Heart left ventricle (tissue), 13 donors: Measurements from ENCODE around the gene CENPK.

Experiments
- POLR2A ChIP-seq, 2 donors: fragments of 450-650 bp; IDR thresholded peaks; one replicate each; pipeline ENCODE4 v1.6.1; 2017; ENCODE audit warnings: antibody characterized with exemption in 2 of 2, mild to moderate bottlenecking in 2 of 2, moderate library complexity in 2 of 2
- TF ChIP-seq, protein P1 (sequence below), 12 donors: fragments of 200-600 bp; sonication (generic) in 4 of 12; IDR thresholded peaks; one replicate each; pipeline versions ENCODE4 v1.5.0 to v1.8.0; 2018 to 2022; ENCODE audit warnings: antibody characterized with exemption in 12 of 12, mild to moderate bottlenecking in 5 of 12
- donor health status: ischemic (EF 13 %, LVEDD 7.1; RV severe dilation, severe dysfunction).
- donor health status: DM: no; HTN: yes; CAD: no.
- donor health status: DM: no; HTN: no; CAD: no.
- donor health status: ischemic (EF 25% LVEDD 6.9; RV normal size, moderate dysfunction).
- donor health status: ischemic (EF 25% LVEDD 5.7; RV mildly dilated, moderate dysfunction).
- donor health status: ischemic (EF 35%, LVEDD 5.7; RV mildly dilated, moderate dysfunction).
- donor health status: nonischemic (EF 11% LVEDD 7.7; RV severe dilation, severe dysfunction).
- donor health status: DM: yes; HTN: yes; CAD: no.
- donor health status: PGD.
- donor health status: ischemic (EF 29% LVEDD 5.4; RV normal size, mild dysfunction).
- donor health status: nonischemic (EF 23%, LVEDD 6.1; RV moderate dilation, normal function).

DNA sequence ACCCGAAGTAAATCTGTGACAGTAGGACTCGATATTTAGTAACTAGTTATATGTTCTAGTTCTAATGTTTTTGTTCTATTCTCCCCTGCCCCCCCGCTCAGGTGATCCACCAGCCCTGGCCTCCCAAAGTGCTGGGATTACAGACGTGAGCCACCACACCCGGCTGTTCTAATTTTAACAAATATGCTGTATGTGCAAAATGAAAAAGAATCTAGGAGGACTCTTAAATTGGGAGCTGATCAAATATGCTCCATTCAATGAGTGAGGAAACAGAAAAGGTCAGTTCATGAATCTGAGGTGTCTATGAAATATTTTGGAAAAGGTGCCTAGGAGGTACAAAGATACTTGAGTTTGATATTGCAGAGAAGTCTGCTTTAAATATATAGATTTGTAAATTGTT lies 16.8 kb downstream of the CENPK start:
- no peak for TF ChIP-seq POLR2A (IDR thresholded peaks at IDR 0.05)
- TF ChIP-seq, protein P1, sequence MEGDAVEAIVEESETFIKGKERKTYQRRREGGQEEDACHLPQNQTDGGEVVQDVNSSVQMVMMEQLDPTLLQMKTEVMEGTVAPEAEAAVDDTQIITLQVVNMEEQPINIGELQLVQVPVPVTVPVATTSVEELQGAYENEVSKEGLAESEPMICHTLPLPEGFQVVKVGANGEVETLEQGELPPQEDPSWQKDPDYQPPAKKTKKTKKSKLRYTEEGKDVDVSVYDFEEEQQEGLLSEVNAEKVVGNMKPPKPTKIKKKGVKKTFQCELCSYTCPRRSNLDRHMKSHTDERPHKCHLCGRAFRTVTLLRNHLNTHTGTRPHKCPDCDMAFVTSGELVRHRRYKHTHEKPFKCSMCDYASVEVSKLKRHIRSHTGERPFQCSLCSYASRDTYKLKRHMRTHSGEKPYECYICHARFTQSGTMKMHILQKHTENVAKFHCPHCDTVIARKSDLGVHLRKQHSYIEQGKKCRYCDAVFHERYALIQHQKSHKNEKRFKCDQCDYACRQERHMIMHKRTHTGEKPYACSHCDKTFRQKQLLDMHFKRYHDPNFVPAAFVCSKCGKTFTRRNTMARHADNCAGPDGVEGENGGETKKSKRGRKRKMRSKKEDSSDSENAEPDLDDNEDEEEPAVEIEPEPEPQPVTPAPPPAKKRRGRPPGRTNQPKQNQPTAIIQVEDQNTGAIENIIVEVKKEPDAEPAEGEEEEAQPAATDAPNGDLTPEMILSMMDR (IDR thresholded peaks at IDR 0.05): no peak
